ENCODE data around the gene PIK3CD. TPM values are rescaled to one million over a fixed set of nuclear protein-coding genes. Genes with fewer than 3 reads are reported as not detected.
A peak's percentile ranks its signal among the peaks of the same experiment; 100 is the strongest.

The PIK3CD gene
- total and polyA plus RNA-seq, 2 of the 4 experiments (the other 2 are of a cell fraction) = 5.0 to 12.1 TPM

DNA sequence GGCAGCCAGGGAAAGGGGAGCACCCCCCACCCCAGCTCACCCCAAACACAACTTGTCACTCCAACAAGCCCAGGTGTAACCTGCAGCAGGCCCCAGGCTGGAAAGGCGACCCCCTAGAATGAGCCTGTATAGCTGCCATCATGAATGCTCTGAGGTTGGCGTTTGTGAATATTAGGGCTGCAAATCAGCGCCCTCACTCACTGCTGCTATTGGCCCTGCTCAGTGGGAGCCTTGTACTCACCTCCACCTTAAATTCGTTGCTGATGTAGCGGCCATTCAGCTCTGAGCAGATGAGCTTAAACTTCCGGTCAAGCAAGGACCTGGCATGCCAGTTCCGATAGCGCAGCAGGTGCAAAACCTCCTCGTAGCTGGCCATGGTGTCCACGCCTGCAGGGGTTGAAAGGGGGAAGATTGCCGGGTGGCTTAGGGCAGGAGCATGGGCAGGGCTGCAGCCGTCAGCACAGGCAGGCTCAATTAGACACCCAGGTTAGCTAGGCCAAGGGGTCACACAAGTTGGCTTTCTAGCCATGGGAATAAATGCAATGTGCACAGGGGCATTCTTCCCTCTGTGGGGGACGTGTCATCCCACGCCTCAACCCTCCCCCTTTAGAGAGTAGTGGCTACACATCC, 81.7 kb downstream of the PIK3CD start:
- dilution Hi-C loops (cut with HindIII; ENCODE audit: low sequenced_read_pairs, unreplicated experiment) = no loop called here
- no peak overlapping the region for H2BK15ac ChIP-seq (ENCODE audit: low read depth, low read length)

More for the DNA sequence above, 81.7 kb downstream of the PIK3CD start:
- BruUV-seq (replicated peaks) = no TSS peak
- ChIA-PET CTCF (interaction anchor here (0.6 kb wide), 1 partner anchor 96 kb away, joined by 3 read pairs; no protein-coding TSS in a partner anchor), POLR2A (ENCODE audit: unreplicated experiment) (no interaction called here)
- no peak overlapping the region for H3K4ac ChIP-seq (ENCODE audit: low read depth, low read length)
- H3K23ac ChIP-seq (ENCODE audit: low read depth, low read length) = no peak overlapping the region
- no peak overlapping the region for H3K4me3 ChIP-seq (ENCODE audit: insufficient read depth, low read depth, low read length)
- intact Hi-C loops (cut with micrococcal nuclease) = no loop called here
- no peak overlapping the region for H2BK5ac ChIP-seq (ENCODE audit: low read depth, low read length, poor library complexity, severe bottlenecking)
- H3K36me3 ChIP-seq (ENCODE audit: control insufficient read depth, insufficient read depth, low read length) = peaks cover 85% of the 10 kb centered on the region
- H3K18ac ChIP-seq (ENCODE audit: low read depth, low read length) = no peak overlapping the region
- H2BK120ac ChIP-seq (ENCODE audit: low read depth, low read length) = no peak overlapping the region
- no peak overlapping the region for H4K5ac ChIP-seq (ENCODE audit: low read depth, low read length)
- no peaks in the 10 kb centered on the region for H3K9me3 ChIP-seq (ENCODE audit: control insufficient read depth, insufficient read depth, low read length)
- H3K9ac ChIP-seq (ENCODE audit: low read depth, low read length) = no peak overlapping the region
- no peaks in the 10 kb centered on the region for H3K79me1 ChIP-seq (ENCODE audit: low read depth in 1 of 2, low read length in 2 of 2)
- no peaks in the 10 kb centered on the region for H3K4me1 ChIP-seq (ENCODE audit: control insufficient read depth, insufficient read depth, low read length)
- H3K4me2 ChIP-seq (ENCODE audit: low read depth, low read length) = no peak overlapping the region
- no peak overlapping the region for H3K56ac ChIP-seq (ENCODE audit: extremely low read depth, insufficient read depth, low read length)
- H3K27me3 ChIP-seq (ENCODE audit: control insufficient read depth, insufficient read depth, low read length) = no peaks in the 10 kb centered on the region
- H4K20me1 ChIP-seq (ENCODE audit: insufficient read depth, low read length) = peaks cover 4% of the 10 kb centered on the region; the same call in 1 of the 2 replicates
- no peak overlapping the region for H4K91ac ChIP-seq (ENCODE audit: insufficient read depth, low read depth, low read length)
- H2BK20ac ChIP-seq (ENCODE audit: low read depth, low read length) = no peak overlapping the region
- 98% methylated on average over 7 of the region's 14 CpGs; no CpG with 5 or more reads in 1 of the 2 experiments for WGBS, 2 experiments (ENCODE audit: extremely low coverage in 2 of 2, insufficient read length in 1 of 2)
- no peak overlapping the region for H3K14ac ChIP-seq (replicated peaks; ENCODE audit: low read depth, low read length)
- DNase-seq (no peak), ATAC-seq (ENCODE audit: low read depth) (no peak)
- peak overlapping the region; percentile 10 for H2AFZ ChIP-seq (replicated peaks; ENCODE audit: low read length, poor library complexity)
- H2AK5ac ChIP-seq (ENCODE audit: low read depth, low read length) = no peak overlapping the region
- no peak overlapping the region for H4K8ac ChIP-seq (ENCODE audit: low read depth in 2 of 2, low read length in 2 of 2)
- H2AK9ac ChIP-seq (replicated peaks; ENCODE audit: low read depth, low read length, poor library complexity) = no peak overlapping the region
- no peak overlapping the region for H3K27ac ChIP-seq (ENCODE audit: insufficient read depth, low read length)
- H3K9me1 ChIP-seq (ENCODE audit: insufficient read depth, low read length) = no peaks in the 10 kb centered on the region; the same call in 1 of the 2 replicates
- in situ Hi-C loops (cut with MboI; ENCODE audit: low sequenced_read_pairs) = no loop called here
- no peak for TF ChIP-seq NFE2L2 (IDR thresholded peaks at IDR 0.05; ENCODE audit: low read depth, low read length)

Measured in IMR-90 (cell line).